ENCODE measurements around the gene MIPEP. TPM values are rescaled to one million over a fixed set of nuclear protein-coding genes. Genes with fewer than 3 reads are reported as not detected.

The MIPEP gene
- polyA plus RNA-seq, 1 donor from 2014 or later, result 9.1 TPM

DNA sequence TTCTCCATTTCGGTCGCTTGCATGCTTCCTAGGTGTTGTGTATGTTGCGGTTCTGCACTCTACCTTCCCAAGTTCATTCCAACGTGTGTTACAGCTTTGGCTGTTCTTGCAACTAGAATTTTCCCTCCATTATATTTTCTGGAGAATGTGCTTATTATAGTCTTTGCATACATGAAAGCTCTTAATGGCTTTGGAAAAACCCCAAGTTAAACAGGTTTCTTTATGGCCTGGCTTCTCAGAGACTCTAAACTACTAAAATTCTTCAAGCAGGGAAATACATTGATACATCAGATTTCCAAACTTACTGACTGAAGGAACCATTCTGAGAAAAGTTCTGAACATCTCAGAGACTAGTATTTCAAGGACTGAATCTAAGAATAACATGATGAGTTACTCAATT, 11.9 kb downstream of the MIPEP start:
- no peaks in the 10 kb centered on the region for H4K20me1 ChIP-seq (ENCODE audit: insufficient read depth)
- no peaks in the 10 kb centered on the region for H3K36me3 ChIP-seq (ENCODE audit: insufficient read depth, low read length)
- H3K27me3 ChIP-seq (ENCODE audit: insufficient read depth, low read depth, low read length), result no peaks in the 10 kb centered on the region
- no peaks in the 10 kb centered on the region for H3K9me2 ChIP-seq (ENCODE audit: insufficient read depth, low read length)
- no peaks in the 10 kb centered on the region for H3F3A ChIP-seq (ENCODE audit: insufficient read depth, low read length, poor library complexity, severe bottlenecking)
- H3K79me2 ChIP-seq (replicated peaks; ENCODE audit: insufficient read depth, low read length), result no peaks in the 10 kb centered on the region
- no peak overlapping the region for H3K9ac ChIP-seq (ENCODE audit: low read length)
- TF ChIP-seq, protein P1, sequence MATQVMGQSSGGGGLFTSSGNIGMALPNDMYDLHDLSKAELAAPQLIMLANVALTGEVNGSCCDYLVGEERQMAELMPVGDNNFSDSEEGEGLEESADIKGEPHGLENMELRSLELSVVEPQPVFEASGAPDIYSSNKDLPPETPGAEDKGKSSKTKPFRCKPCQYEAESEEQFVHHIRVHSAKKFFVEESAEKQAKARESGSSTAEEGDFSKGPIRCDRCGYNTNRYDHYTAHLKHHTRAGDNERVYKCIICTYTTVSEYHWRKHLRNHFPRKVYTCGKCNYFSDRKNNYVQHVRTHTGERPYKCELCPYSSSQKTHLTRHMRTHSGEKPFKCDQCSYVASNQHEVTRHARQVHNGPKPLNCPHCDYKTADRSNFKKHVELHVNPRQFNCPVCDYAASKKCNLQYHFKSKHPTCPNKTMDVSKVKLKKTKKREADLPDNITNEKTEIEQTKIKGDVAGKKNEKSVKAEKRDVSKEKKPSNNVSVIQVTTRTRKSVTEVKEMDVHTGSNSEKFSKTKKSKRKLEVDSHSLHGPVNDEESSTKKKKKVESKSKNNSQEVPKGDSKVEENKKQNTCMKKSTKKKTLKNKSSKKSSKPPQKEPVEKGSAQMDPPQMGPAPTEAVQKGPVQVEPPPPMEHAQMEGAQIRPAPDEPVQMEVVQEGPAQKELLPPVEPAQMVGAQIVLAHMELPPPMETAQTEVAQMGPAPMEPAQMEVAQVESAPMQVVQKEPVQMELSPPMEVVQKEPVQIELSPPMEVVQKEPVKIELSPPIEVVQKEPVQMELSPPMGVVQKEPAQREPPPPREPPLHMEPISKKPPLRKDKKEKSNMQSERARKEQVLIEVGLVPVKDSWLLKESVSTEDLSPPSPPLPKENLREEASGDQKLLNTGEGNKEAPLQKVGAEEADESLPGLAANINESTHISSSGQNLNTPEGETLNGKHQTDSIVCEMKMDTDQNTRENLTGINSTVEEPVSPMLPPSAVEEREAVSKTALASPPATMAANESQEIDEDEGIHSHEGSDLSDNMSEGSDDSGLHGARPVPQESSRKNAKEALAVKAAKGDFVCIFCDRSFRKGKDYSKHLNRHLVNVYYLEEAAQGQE (IDR thresholded peaks at IDR 0.05; ENCODE audit: borderline replicate concordance), result no peak
- TF ChIP-seq SMC3 (conservative IDR thresholded peaks at IDR 0.05; ENCODE audit: poor library complexity) (no peak), TAF1 (IDR thresholded peaks at IDR 0.05; ENCODE audit: low read depth) (no peak), EP300 (conservative IDR thresholded peaks at IDR 0.05; ENCODE audit: poor library complexity, severe bottlenecking) (no peak), EZH2 (IDR thresholded peaks at IDR 0.05; ENCODE audit: borderline replicate concordance, insufficient read depth, low read length, poor library complexity, severe bottlenecking) (no peak), RAD21 (conservative IDR thresholded peaks at IDR 0.05) (no peak), MXI1 (conservative IDR thresholded peaks at IDR 0.05; ENCODE audit: poor library complexity, severe bottlenecking) (no peak), POLR2AphosphoS5 (IDR thresholded peaks at IDR 0.05) (no peak)
- TF ChIP-seq, protein P2, sequence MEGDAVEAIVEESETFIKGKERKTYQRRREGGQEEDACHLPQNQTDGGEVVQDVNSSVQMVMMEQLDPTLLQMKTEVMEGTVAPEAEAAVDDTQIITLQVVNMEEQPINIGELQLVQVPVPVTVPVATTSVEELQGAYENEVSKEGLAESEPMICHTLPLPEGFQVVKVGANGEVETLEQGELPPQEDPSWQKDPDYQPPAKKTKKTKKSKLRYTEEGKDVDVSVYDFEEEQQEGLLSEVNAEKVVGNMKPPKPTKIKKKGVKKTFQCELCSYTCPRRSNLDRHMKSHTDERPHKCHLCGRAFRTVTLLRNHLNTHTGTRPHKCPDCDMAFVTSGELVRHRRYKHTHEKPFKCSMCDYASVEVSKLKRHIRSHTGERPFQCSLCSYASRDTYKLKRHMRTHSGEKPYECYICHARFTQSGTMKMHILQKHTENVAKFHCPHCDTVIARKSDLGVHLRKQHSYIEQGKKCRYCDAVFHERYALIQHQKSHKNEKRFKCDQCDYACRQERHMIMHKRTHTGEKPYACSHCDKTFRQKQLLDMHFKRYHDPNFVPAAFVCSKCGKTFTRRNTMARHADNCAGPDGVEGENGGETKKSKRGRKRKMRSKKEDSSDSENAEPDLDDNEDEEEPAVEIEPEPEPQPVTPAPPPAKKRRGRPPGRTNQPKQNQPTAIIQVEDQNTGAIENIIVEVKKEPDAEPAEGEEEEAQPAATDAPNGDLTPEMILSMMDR (IDR thresholded peaks at IDR 0.05; ENCODE audit: poor library complexity, severe bottlenecking), result no peak
- H3K4me2 ChIP-seq (ENCODE audit: low read length), result no peak overlapping the region
- H3K9me3 ChIP-seq (ENCODE audit: low read length), result no peaks in the 10 kb centered on the region
- no peak overlapping the region for H2AFZ ChIP-seq (ENCODE audit: low read depth, low read length)
- H3K27ac ChIP-seq (ENCODE audit: low read length), result no peak overlapping the region
- no peak overlapping the region for H3K4me3 ChIP-seq (ENCODE audit: low read length)

DNA sequence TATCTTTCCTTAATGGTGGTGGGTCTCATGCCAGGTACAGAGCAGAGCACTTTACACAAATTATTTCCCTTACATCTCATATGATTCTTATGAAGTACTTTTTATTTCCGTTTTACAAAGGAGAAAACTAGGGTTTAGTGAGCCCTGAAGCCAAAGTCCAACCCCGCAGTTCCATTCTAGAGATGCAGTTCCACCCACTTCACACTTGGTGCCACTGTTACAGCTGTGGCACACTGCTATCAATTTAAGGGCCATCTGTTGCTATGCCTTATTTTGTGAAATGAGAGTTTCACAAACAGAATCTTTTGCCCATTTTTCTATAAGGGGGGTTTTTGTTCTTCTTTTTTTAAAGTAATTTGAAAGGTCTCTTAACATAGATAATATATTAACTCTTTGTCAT, 12.9 kb downstream of the MIPEP start:
- Histone ChIP-seq H3K9ac (ENCODE audit: low read length) (no peak overlapping the region), H3K27ac (ENCODE audit: low read length) (no peak overlapping the region)

More for the DNA sequence above, 12.9 kb downstream of the MIPEP start:
- no peaks in the 10 kb centered on the region for H3K79me2 ChIP-seq (replicated peaks; ENCODE audit: insufficient read depth, low read length)
- no peaks in the 10 kb centered on the region for H3F3A ChIP-seq (ENCODE audit: insufficient read depth, low read length, poor library complexity, severe bottlenecking)
- H4K20me1 ChIP-seq (ENCODE audit: insufficient read depth), result no peaks in the 10 kb centered on the region
- TF ChIP-seq TAF1 (IDR thresholded peaks at IDR 0.05; ENCODE audit: low read depth) (no peak), RAD21 (conservative IDR thresholded peaks at IDR 0.05) (peak; percentile 45), POLR2AphosphoS5 (IDR thresholded peaks at IDR 0.05) (no peak), SMC3 (conservative IDR thresholded peaks at IDR 0.05; ENCODE audit: poor library complexity) (peak; percentile 49)
- TF ChIP-seq, protein P2 (IDR thresholded peaks at IDR 0.05; ENCODE audit: poor library complexity, severe bottlenecking), result peak; percentile 51
- no peaks in the 10 kb centered on the region for H3K9me2 ChIP-seq (ENCODE audit: insufficient read depth, low read length)
- H3K27me3 ChIP-seq (ENCODE audit: insufficient read depth, low read depth, low read length), result no peaks in the 10 kb centered on the region
- no peak overlapping the region for H3K4me3 ChIP-seq (ENCODE audit: low read length)
- no peaks in the 10 kb centered on the region for H3K9me3 ChIP-seq (ENCODE audit: low read length)
- no peaks in the 10 kb centered on the region for H3K36me3 ChIP-seq (ENCODE audit: insufficient read depth, low read length)
- no peak overlapping the region for H3K4me2 ChIP-seq (ENCODE audit: low read length)
- H2AFZ ChIP-seq (ENCODE audit: low read depth, low read length), result no peak overlapping the region

All from neural cell (in vitro differentiated cells).